Pons (tissue), 1 donor: ENCODE data around the gene OMA1.

Source experiments
- DNase-seq: peaks from one replicate; pipeline ENCODE4 v3.0.0-alpha.2; 2016; ENCODE audit warnings: low spot score

Gene OMA1

GRCh38 chr1:58431901-58432620, 114.5 kb downstream of the OMA1 start:
- DNase-seq: no peak
